Measurements from ENCODE around the gene CELF1.

CELF1 gene

DNA sequence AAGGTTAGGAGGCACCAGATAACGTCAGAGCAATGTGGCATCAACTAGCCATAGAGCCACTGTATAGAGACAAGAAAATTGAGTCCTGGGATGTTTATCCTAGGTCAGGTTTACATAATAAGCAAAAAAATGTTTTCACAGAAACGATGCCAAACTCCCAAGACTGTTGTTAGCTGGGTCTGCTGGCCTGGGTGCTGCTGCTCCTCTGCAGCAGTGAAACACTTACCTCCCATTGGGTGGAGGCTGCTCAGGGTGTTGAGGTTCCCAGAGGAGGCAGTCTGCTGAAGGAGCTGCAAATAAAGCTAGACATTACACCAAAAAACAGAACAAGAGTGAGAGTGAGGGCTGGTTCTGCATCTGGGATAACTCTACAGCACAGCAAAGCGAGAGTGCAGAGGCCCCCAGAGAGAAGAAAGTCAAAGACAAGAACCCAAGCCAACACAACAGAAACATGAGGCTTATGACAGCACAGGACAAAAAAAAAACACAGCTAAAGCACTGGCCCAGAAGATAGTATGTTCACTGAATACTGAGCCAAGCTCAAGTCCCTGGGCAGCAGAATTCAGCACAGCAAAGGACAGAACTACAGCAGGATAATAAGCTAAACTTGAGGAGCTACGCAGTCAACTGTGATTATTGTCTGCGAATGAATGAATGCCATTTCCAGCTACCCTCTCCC, 74.1 kb downstream of the CELF1 start:
- TF ChIP-seq TEAD4 (IDR thresholded peaks at IDR 0.05) (no peak), EGR1 (IDR thresholded peaks at IDR 0.05) (no peak)

DNA sequence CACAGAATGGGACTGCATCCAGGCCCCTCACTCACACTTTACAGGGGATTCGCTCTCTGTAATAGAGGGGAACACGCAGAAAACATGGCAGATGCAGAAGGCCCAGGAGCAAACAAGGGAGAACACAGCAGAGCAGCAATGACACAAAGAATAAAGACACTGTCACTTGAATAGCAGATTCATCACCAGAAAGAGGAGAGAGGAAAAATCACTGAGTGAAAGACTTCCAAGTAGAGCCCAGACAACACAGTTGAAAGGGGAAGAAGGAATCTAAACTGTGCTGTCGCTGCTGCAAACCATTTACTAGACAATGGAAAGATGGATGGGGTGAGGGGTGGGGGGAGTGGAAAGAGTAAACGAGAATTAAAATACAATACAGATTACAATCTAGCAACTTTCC, 75.2 kb downstream of the CELF1 start:
- TF ChIP-seq, protein P1, sequence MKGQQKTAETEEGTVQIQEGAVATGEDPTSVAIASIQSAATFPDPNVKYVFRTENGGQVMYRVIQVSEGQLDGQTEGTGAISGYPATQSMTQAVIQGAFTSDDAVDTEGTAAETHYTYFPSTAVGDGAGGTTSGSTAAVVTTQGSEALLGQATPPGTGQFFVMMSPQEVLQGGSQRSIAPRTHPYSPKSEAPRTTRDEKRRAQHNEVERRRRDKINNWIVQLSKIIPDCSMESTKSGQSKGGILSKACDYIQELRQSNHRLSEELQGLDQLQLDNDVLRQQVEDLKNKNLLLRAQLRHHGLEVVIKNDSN (IDR thresholded peaks at IDR 0.05), result no peak
- TF ChIP-seq TEAD4 (IDR thresholded peaks at IDR 0.05), result no peak
- TF ChIP-seq CEBPB (IDR thresholded peaks at IDR 0.05), result no peak
- TF ChIP-seq EP300 (IDR thresholded peaks at IDR 0.05; ENCODE audit: borderline replicate concordance), result no peak
- TF ChIP-seq, protein P2, sequence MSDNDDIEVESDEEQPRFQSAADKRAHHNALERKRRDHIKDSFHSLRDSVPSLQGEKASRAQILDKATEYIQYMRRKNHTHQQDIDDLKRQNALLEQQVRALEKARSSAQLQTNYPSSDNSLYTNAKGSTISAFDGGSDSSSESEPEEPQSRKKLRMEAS (IDR thresholded peaks at IDR 0.05), result no peak
- TF ChIP-seq FOXM1 (IDR thresholded peaks at IDR 0.05; ENCODE audit: borderline replicate concordance, low read depth), result no peak
- no peak for TF ChIP-seq CREB1 (IDR thresholded peaks at IDR 0.05; ENCODE audit: low read depth)
- TF ChIP-seq NFIC (IDR thresholded peaks at IDR 0.05), result no peak
- no peak for TF ChIP-seq RAD21 (IDR thresholded peaks at IDR 0.05; ENCODE audit: low read depth)
- TF ChIP-seq EGR1 (IDR thresholded peaks at IDR 0.05), result no peak
- TF ChIP-seq, protein P3, sequence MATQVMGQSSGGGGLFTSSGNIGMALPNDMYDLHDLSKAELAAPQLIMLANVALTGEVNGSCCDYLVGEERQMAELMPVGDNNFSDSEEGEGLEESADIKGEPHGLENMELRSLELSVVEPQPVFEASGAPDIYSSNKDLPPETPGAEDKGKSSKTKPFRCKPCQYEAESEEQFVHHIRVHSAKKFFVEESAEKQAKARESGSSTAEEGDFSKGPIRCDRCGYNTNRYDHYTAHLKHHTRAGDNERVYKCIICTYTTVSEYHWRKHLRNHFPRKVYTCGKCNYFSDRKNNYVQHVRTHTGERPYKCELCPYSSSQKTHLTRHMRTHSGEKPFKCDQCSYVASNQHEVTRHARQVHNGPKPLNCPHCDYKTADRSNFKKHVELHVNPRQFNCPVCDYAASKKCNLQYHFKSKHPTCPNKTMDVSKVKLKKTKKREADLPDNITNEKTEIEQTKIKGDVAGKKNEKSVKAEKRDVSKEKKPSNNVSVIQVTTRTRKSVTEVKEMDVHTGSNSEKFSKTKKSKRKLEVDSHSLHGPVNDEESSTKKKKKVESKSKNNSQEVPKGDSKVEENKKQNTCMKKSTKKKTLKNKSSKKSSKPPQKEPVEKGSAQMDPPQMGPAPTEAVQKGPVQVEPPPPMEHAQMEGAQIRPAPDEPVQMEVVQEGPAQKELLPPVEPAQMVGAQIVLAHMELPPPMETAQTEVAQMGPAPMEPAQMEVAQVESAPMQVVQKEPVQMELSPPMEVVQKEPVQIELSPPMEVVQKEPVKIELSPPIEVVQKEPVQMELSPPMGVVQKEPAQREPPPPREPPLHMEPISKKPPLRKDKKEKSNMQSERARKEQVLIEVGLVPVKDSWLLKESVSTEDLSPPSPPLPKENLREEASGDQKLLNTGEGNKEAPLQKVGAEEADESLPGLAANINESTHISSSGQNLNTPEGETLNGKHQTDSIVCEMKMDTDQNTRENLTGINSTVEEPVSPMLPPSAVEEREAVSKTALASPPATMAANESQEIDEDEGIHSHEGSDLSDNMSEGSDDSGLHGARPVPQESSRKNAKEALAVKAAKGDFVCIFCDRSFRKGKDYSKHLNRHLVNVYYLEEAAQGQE (IDR thresholded peaks at IDR 0.05; ENCODE audit: low read depth), result no peak
- TF ChIP-seq TAF1 (IDR thresholded peaks at IDR 0.05; ENCODE audit: low read depth), result no peak

DNA sequence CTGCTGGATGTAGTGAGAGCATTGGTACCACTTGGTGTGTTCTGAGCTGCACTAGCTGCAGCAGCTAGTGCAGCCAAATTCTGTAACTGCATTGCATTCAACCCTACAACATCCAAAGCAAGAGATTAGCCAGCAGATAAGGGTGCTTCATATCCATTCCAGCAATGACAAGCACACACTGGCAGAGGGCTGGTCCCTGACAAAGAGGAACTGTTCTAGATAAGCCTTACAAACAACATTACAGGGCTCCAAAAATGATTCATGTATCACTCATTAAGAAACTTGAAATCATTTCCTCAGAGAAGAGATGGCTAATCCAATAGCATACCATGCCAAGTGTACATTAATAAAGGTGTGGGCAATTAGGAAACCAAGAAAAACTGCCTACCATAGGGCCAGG, 75.6 kb downstream of the CELF1 start:
- TF ChIP-seq TCF12 (IDR thresholded peaks at IDR 0.05; ENCODE audit: low read depth) (no peak), EP300 (IDR thresholded peaks at IDR 0.05; ENCODE audit: borderline replicate concordance) (no peak), FOXM1 (IDR thresholded peaks at IDR 0.05; ENCODE audit: borderline replicate concordance, low read depth) (no peak), TEAD4 (IDR thresholded peaks at IDR 0.05) (no peak), ZBTB7A (IDR thresholded peaks at IDR 0.05; ENCODE audit: low read depth) (no peak), EGR1 (IDR thresholded peaks at IDR 0.05) (no peak), NFIC (IDR thresholded peaks at IDR 0.05) (no peak), CREB1 (IDR thresholded peaks at IDR 0.05; ENCODE audit: low read depth) (no peak), TAF1 (IDR thresholded peaks at IDR 0.05; ENCODE audit: low read depth) (no peak), YY1 (IDR thresholded peaks at IDR 0.05; ENCODE audit: low read depth) (no peak), RAD21 (IDR thresholded peaks at IDR 0.05; ENCODE audit: low read depth) (no peak), CEBPB (IDR thresholded peaks at IDR 0.05) (no peak)
- TF ChIP-seq, protein P2 (IDR thresholded peaks at IDR 0.05), result no peak
- TF ChIP-seq, protein P1 (IDR thresholded peaks at IDR 0.05), result no peak
- TF ChIP-seq, protein P3 (IDR thresholded peaks at IDR 0.05; ENCODE audit: low read depth), result no peak

DNA sequence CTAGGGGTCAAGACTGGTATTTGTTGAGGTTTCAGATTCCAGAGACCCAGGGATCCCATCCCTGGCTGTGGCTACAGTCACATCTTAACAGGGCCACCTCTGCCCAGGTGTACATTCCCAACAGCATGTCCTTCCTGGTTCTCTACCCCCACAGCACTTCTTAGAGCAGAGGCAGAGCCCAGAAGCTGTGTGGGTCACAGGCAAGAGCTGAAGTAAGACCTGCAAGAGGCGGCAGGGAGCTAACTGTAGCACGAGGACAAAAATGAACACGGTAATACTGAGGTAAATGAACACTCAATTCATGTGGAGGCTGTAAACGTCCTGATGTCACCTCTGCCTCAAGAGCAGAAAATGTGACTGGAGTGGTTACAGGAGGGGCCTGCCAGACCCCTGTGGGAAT, 82.3 kb downstream of the CELF1 start:
- TF ChIP-seq EP300 (IDR thresholded peaks at IDR 0.05; ENCODE audit: borderline replicate concordance), result no peak
- no peak for TF ChIP-seq NFIC (IDR thresholded peaks at IDR 0.05)
- TF ChIP-seq TAF1 (IDR thresholded peaks at IDR 0.05; ENCODE audit: low read depth), result no peak
- TF ChIP-seq EGR1 (IDR thresholded peaks at IDR 0.05), result no peak
- no peak for TF ChIP-seq CREB1 (IDR thresholded peaks at IDR 0.05; ENCODE audit: low read depth)

DNA sequence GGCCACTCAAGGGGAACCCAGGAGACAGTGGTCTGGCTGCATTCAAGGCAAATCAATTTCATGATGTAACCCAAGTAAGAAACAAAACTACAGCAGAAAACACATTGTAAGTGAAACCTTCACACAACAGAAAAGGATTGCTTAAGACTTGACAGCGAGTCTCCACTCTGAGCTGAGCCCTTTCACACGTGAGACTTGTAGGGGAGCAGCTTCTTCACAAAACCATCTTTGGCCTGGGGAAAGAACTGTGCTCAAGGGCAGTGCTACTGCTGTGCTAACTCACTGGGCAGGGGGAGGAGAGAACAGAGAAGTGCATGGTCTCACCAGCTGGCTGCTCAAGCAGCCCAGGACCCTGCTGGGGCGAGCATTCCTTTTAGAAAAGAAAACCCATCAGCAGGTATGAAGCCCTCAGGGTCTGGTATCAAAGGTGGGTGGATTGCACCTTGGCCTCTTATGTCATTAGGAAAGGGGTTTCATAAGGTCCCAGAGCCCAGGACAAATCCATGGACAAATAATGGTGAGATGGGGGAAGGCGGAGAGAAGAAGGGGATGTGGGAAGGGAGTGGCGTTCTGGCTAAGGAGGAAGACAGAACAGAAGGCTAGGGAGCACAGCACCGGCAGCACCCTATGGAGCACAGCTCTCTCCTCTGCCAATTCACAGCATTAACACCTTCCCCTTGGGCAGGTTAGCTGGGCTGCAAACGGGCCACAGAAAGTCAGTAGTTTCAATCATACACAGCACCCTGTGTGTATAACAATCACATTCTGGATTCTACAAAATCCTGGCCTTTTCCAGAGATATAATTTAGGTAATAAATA, 83.4 kb downstream of the CELF1 start:
- TF ChIP-seq, protein P3 (IDR thresholded peaks at IDR 0.05; ENCODE audit: low read depth), result no peak

Data from Ishikawa (cell line).